HG03039 (cell line): ENCODE results near the gene OSMR.
"Not testable (repeated sequence)": the region's sequence is repeated elsewhere in the genome, so short reads cannot be mapped to it uniquely, and the experiment has no call there.

Source experiments
- ATAC-seq: cut with Tn5 transposase; IDR thresholded peaks from one replicate; pipeline ENCODE4 v1.9.1; 2021; ENCODE audit warnings: mild to moderate bottlenecking, moderate library complexity; ENCODE audit not compliant: unreplicated experiment

OSMR gene

GRCh38 chr5:38830521-38831051 is 15.2 kb upstream of the OSMR start:
- no peak for ATAC-seq

GRCh38 chr5:38831117-38831516 is 14.7 kb upstream of the OSMR start:
- ATAC-seq = no peak

GRCh38 chr5:38831909-38832308 is 13.9 kb upstream of the OSMR start:
- ATAC-seq = no peak

- ATAC-seq = no peak
Observed at GRCh38 chr5:38832810-38833209, 13.0 kb upstream of the OSMR start.

GRCh38 chr5:38835887-38836286 is 9.9 kb upstream of the OSMR start:
- no peak for ATAC-seq

- ATAC-seq = no peak
Observed at GRCh38 chr5:38837416-38837815, 8.4 kb upstream of the OSMR start.

- ATAC-seq = no peak
Observed at GRCh38 chr5:38837932-38838331, 7.9 kb upstream of the OSMR start.

GRCh38 chr5:38843665-38844064 is 2.1 kb upstream of the OSMR start:
- no peak for ATAC-seq

- ATAC-seq = no peak
Observed at GRCh38 chr5:38846379-38847011, 683 bp downstream of the OSMR start.

- no peak for ATAC-seq
Observed at GRCh38 chr5:38847559-38848347, 1.9 kb downstream of the OSMR start.

- no peak for ATAC-seq
Observed at GRCh38 chr5:38848637-38849036, 2.8 kb downstream of the OSMR start.

- not testable (repeated sequence) for ATAC-seq
Observed at GRCh38 chr5:38851640-38852039, 5.8 kb downstream of the OSMR start.

GRCh38 chr5:38853753-38854470 is 8.1 kb downstream of the OSMR start:
- ATAC-seq = no peak

GRCh38 chr5:38854907-38855306 is 9.1 kb downstream of the OSMR start:
- ATAC-seq = no peak

GRCh38 chr5:38856660-38857059 is 10.8 kb downstream of the OSMR start:
- no peak for ATAC-seq

- ATAC-seq = no peak
Observed at GRCh38 chr5:38858839-38859238, 13.0 kb downstream of the OSMR start.

GRCh38 chr5:38861986-38862770 is 16.4 kb downstream of the OSMR start:
- ATAC-seq = not testable (repeated sequence)

GRCh38 chr5:38866362-38867031 is 20.7 kb downstream of the OSMR start:
- no peak for ATAC-seq

- no peak for ATAC-seq
Observed at GRCh38 chr5:38867032-38867398, 21.2 kb downstream of the OSMR start.

- ATAC-seq = no peak
Observed at GRCh38 chr5:38867416-38867815, 21.6 kb downstream of the OSMR start.
